Measurements from ENCODE around the gene XPO4.
"Not testable (repeated sequence)": the region's sequence is repeated elsewhere in the genome, so short reads cannot be mapped to it uniquely, and the experiment has no call there.

Gene XPO4

GRCh38 chr13:20796791-20797508, 105.6 kb downstream of the XPO4 start:
- in situ Hi-C loops (cut with MboI; ENCODE audit: low sequenced_read_pairs), result no loop called here

GRCh38 chr13:20789665-20790064, 112.9 kb downstream of the XPO4 start:
- in situ Hi-C loops (cut with MboI; ENCODE audit: low sequenced_read_pairs), result no loop called here

- in situ Hi-C loops (cut with MboI; ENCODE audit: low sequenced_read_pairs), result no loop called here
Observed at GRCh38 chr13:20788312-20788711, 114.2 kb downstream of the XPO4 start.

GRCh38 chr13:20787180-20787579, 115.4 kb downstream of the XPO4 start:
- in situ Hi-C loops (cut with MboI; ENCODE audit: low sequenced_read_pairs), result no loop called here

GRCh38 chr13:20782116-20782708, 120.3 kb downstream of the XPO4 start:
- in situ Hi-C loops (cut with MboI; ENCODE audit: low sequenced_read_pairs), result no loop called here

GRCh38 chr13:20780317-20780716, 122.2 kb downstream of the XPO4 start:
- in situ Hi-C loops (cut with MboI; ENCODE audit: low sequenced_read_pairs), result no loop called here

- in situ Hi-C loops (cut with MboI; ENCODE audit: low sequenced_read_pairs), result no loop called here
Observed at GRCh38 chr13:20779405-20779804, 123.1 kb downstream of the XPO4 start.

- in situ Hi-C loops (cut with MboI; ENCODE audit: low sequenced_read_pairs), result no loop called here
Observed at GRCh38 chr13:20778311-20778710, 124.2 kb downstream of the XPO4 start.

- in situ Hi-C loops (cut with MboI; ENCODE audit: low sequenced_read_pairs), result no loop called here
Observed at GRCh38 chr13:20776751-20777150, 125.8 kb downstream of the XPO4 start.

GRCh38 chr13:20775961-20776360, 126.6 kb downstream of the XPO4 start:
- in situ Hi-C loops (cut with MboI; ENCODE audit: low sequenced_read_pairs), result no loop called here

GRCh38 chr13:20774746-20775145, 127.8 kb downstream of the XPO4 start:
- in situ Hi-C loops (cut with MboI; ENCODE audit: low sequenced_read_pairs), result no loop called here

- in situ Hi-C loops (cut with MboI; ENCODE audit: low sequenced_read_pairs), result no loop called here
Observed at GRCh38 chr13:20773194-20774080, 129.1 kb downstream of the XPO4 start, which contains the start of gene EEF1AKMT1. Gene EEF1AKMT1 (minus strand): TSS chr13:20773961. CDS start chr13:20757598, 16,363 bp downstream.

GRCh38 chr13:20772401-20773131, 130.0 kb downstream of the XPO4 start:
- in situ Hi-C loops (cut with MboI; ENCODE audit: low sequenced_read_pairs), result no loop called here

- in situ Hi-C loops (cut with MboI; ENCODE audit: low sequenced_read_pairs), result no loop called here
Observed at GRCh38 chr13:20769834-20770233, 132.7 kb downstream of the XPO4 start.

- in situ Hi-C loops (cut with MboI; ENCODE audit: low sequenced_read_pairs), result no loop called here
Observed at GRCh38 chr13:20769091-20769490, 133.5 kb downstream of the XPO4 start.

GRCh38 chr13:20767309-20767943, 135.1 kb downstream of the XPO4 start:
- in situ Hi-C loops (cut with MboI; ENCODE audit: low sequenced_read_pairs), result no loop called here

GRCh38 chr13:20760872-20761271, 141.7 kb downstream of the XPO4 start:
- in situ Hi-C loops (cut with MboI; ENCODE audit: low sequenced_read_pairs), result no loop called here

GRCh38 chr13:20754009-20754408, 148.5 kb downstream of the XPO4 start:
- in situ Hi-C loops (cut with MboI; ENCODE audit: low sequenced_read_pairs), result no loop called here

GRCh38 chr13:20749377-20749776, 153.2 kb downstream of the XPO4 start:
- in situ Hi-C loops (cut with MboI; ENCODE audit: low sequenced_read_pairs), result no loop called here

- in situ Hi-C loops (cut with MboI; ENCODE audit: low sequenced_read_pairs), result not testable (repeated sequence)
Observed at GRCh38 chr13:20743830-20744404, 158.6 kb downstream of the XPO4 start.

Data from HL-60/S4 (cell line).